Endothelial cell of umbilical vein (primary cell): ENCODE data around the gene MBNL2. TPM values are rescaled to one million over a fixed set of nuclear protein-coding genes. Genes with fewer than 3 reads are reported as not detected.
A peak's percentile ranks its signal among the peaks of the same experiment; 100 is the strongest.

Experiments
- BruUV-seq: library from RNA; stranded (reverse); fragments of 400-500 nt; replicated peaks from 2 replicates; lab custom pipeline; 2021; lab: Mats Ljungman, UMichigan
- CTCF ChIA-PET: fragments of 300-600, 350-600 bp; sonication (Branson Sonifier 250); formaldehyde crosslinking; loops from one replicate; lab custom pipeline; 2021; ENCODE audit warnings: antibody characterized with exemption, inconsistent platforms; lab: Charles Lee
- POLR2A ChIA-PET: fragments of 300-600, 350-600 bp; sonication (Branson Sonifier 250); formaldehyde crosslinking; loops from one replicate; lab custom pipeline; 2021; ENCODE audit warnings: antibody characterized with exemption, inconsistent platforms; lab: Charles Lee
- DNase-seq: peaks from one replicate; pipeline ENCODE4 v3.0.0-alpha.2; 2011; ENCODE audit warnings: low read depth, low spot score
- FAIRE-seq: peaks from 2 replicates; lab custom pipeline; 2011; peaks lifted over from hg19 to GRCh38; lab: Jason Lieb, UNC
- H2AFZ ChIP-seq: 2 replicates; pipeline ENCODE4 v1.6.0; 2012; ENCODE audit warnings: low read depth, low read length, control low read depth, inconsistent platforms
- H3K27ac ChIP-seq: 2 replicates; pipeline ENCODE4 v1.5.1; 2011; ENCODE audit warnings: low read depth, mild to moderate bottlenecking, control low read depth, low read length, moderate library complexity; ENCODE audit not compliant: insufficient read depth
- H3K27me3 ChIP-seq, 2 experiments: 2 replicates each; pipeline versions ENCODE4 v1.6.0 to v1.6.1; 2011; ENCODE audit warnings: low read length in 2 of 2, mixed read lengths in 1 of 2; ENCODE audit not compliant: control insufficient read depth in 2 of 2, insufficient read depth in 2 of 2
- H3K36me3 ChIP-seq, 2 experiments: 2 replicates in 1 of 2; 3 replicates in 1 of 2; pipeline ENCODE4 v1.5.1; 2011; ENCODE audit warnings: low read length in 2 of 2, mild to moderate bottlenecking in 1 of 2, moderate library complexity in 1 of 2; ENCODE audit not compliant: control insufficient read depth in 2 of 2, insufficient read depth in 2 of 2; ENCODE audit errors: extremely low read depth in 1 of 2
- H3K4me1 ChIP-seq: 3 replicates; pipeline ENCODE4 v1.5.1; 2011; ENCODE audit warnings: mild to moderate bottlenecking, low read length; ENCODE audit not compliant: control insufficient read depth, insufficient read depth; ENCODE audit errors: extremely low read depth
- H3K4me2 ChIP-seq: 2 replicates; pipeline ENCODE4 v1.6.1; 2011; ENCODE audit warnings: low read length, control low read depth, mixed read lengths; ENCODE audit not compliant: insufficient read depth
- H3K4me3 ChIP-seq, 3 experiments: fragments of 200-600 bp in 1 of 3; sonication (generic), shearing (Covaris generic) in 1 of 3; replicated peaks in 1 of 3; 2 replicates each; pipeline ENCODE4 v1.5.1; 2011 to 2016; ENCODE audit warnings: control low read depth in 3 of 3, low read length in 3 of 3, mild to moderate bottlenecking in 2 of 3, inconsistent platforms in 1 of 3, low read depth in 1 of 3, moderate library complexity in 1 of 3; ENCODE audit not compliant: insufficient read depth in 1 of 3
- H3K79me2 ChIP-seq: 2 replicates; pipeline ENCODE4 v1.6.0; 2012; ENCODE audit warnings: low read length, inconsistent platforms; ENCODE audit not compliant: control insufficient read depth, insufficient read depth
- H3K9ac ChIP-seq: replicated peaks from 2 replicates; pipeline ENCODE3; 2011; ENCODE audit warnings: low read length, control low read depth; ENCODE audit not compliant: insufficient read depth; ENCODE audit errors: extremely low read depth
- H3K9me1 ChIP-seq: replicated peaks from 3 replicates; pipeline ENCODE4 v1.6.0; 2011; ENCODE audit warnings: mild to moderate bottlenecking, low read length; ENCODE audit not compliant: control insufficient read depth, insufficient read depth; ENCODE audit errors: extremely low read depth
- H3K9me3 ChIP-seq: replicated peaks from 2 replicates; pipeline ENCODE4 v1.5.1; 2012; ENCODE audit warnings: low read length, inconsistent platforms; ENCODE audit not compliant: control insufficient read depth, insufficient read depth
- H4K20me1 ChIP-seq: replicated peaks from 2 replicates; pipeline ENCODE3; 2011; ENCODE audit warnings: mild to moderate bottlenecking, low read length; ENCODE audit not compliant: control insufficient read depth, insufficient read depth; ENCODE audit errors: extremely low read depth
- CTCF ChIP-seq, 2 donors: IDR thresholded peaks; 1 replicate in 1 of 2; 2 replicates in 1 of 2; pipeline ENCODE4 v1.5.1; 2011; ENCODE audit warnings: low read length in 2 of 2, mild to moderate bottlenecking in 2 of 2, moderate library complexity in 2 of 2, control low read depth in 1 of 2, inconsistent platforms in 1 of 2, low read depth in 1 of 2; ENCODE audit not compliant: insufficient read depth in 1 of 2; ENCODE audit errors: extremely low read depth in 1 of 2
- EZH2 ChIP-seq: IDR thresholded peaks from 2 replicates; pipeline ENCODE4 v1.6.1; 2012; ENCODE audit warnings: borderline replicate concordance, low read depth, mild to moderate bottlenecking, moderate library complexity, low read length, inconsistent platforms; ENCODE audit not compliant: severe bottlenecking
- GATA2 ChIP-seq: IDR thresholded peaks from 2 replicates; pipeline ENCODE4 v1.7.0; 2011; ENCODE audit warnings: low read depth, mild to moderate bottlenecking, moderate library complexity, mixed read lengths, low read length; ENCODE audit not compliant: insufficient read length, insufficient read depth
- MYC ChIP-seq: IDR thresholded peaks from one replicate; pipeline ENCODE4 v1.6.1; 2011; ENCODE audit warnings: mild to moderate bottlenecking, low read depth, low read length
- dilution Hi-C: fragments of 300-500 bp; cut with MboI; formaldehyde crosslinking; loops from one replicate; pipeline ENCODE4 v1.15.0; 2019; ENCODE audit warnings: low sequenced_read_pairs; ENCODE audit not compliant: extremely low pct_ligation_motif_present
- intact Hi-C: fragments of 100-400 bp; cut with micrococcal nuclease; formaldehyde crosslinking; loops from one replicate; pipeline ENCODE4 v1.10.0; 2022
- polyA plus RNA-seq, 4 experiments: library from polyadenylated mRNA; depleted of rRNA in 3 of 4; stranded (reverse) in 3 of 4; unstranded in 1 of 4; fragments of >200 nt; gene quantifications; 2 replicates each; pipeline versions ENCODE4 v1.2.1 to v1.2.3, GENCODE V29; 2011 to 2012; ENCODE audit warnings: missing spikeins in 1 of 4
- total RNA-seq: library from RNA; stranded (reverse); gene quantifications from 2 replicates; pipeline ENCODE4 v1.2.3, GENCODE V29; 2021

The MBNL2 gene
- total and polyA plus RNA-seq, 2 donors (not counting 3 experiments of a cell fraction or from before 2014, with no cell fraction given): 32.9 to 76.5 TPM

DNA sequence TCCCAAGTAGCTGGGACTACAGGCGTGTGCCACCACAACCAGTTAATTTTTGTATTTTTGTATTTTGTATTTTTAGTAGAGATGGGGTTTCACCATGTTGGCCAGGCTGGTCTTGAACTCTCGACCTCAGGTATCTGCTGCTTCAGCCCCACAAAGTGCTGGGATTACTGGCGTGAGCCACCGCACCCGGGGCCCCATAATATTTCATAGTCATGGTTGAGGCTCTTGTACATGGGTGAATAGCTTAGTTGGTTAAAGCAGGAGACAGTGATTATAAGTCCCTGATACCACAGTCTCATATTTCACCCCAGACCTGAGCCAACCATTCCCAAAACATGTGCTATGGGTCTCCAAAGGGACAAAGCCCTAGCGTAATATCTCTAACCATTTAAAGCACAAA, 26.1 kb downstream of the MBNL2 start:
- H3K36me3 ChIP-seq: no peaks in the 10 kb centered on the region
- H2AFZ ChIP-seq: no peak overlapping the region
- no peak for TF ChIP-seq GATA2
- TF ChIP-seq CTCF (IDR thresholded peaks at IDR 0.05; ENCODE audit: extremely low read depth in 1 of 2, insufficient read depth in 1 of 2, low read depth in 1 of 2, low read length in 2 of 2): no peak
- no peak for TF ChIP-seq MYC
- no peak for TF ChIP-seq EZH2
- no peaks in the 10 kb centered on the region for H3K9me3 ChIP-seq
- H3K79me2 ChIP-seq: peaks cover 89% of the 10 kb centered on the region
- H4K20me1 ChIP-seq: no peaks in the 10 kb centered on the region
- H3K4me3 ChIP-seq: no peak overlapping the region
- dilution Hi-C loops: no loop called here
- H3K4me1 ChIP-seq: peaks cover 70% of the 10 kb centered on the region
- intact Hi-C loops: no loop called here
- no peaks in the 10 kb centered on the region for H3K9me1 ChIP-seq
- ChIA-PET CTCF (interaction anchor here (1.6 to 2.1 kb wide), 3 partner anchors 19 to 47 kb away, joined by 4 to 9 read pairs (median 5); no protein-coding TSS in a partner anchor), POLR2A (interaction anchor here (1.1 kb wide), 1 partner anchor 185 kb away, joined by 3 read pairs; no protein-coding TSS in a partner anchor)
- no TSS peak for BruUV-seq
- DNase-seq (no peak), FAIRE-seq (no peak)
- H3K27me3 ChIP-seq: no peaks in the 10 kb centered on the region
- H3K27ac ChIP-seq: peak overlapping the region; percentile 39
- peak overlapping the region; percentile 11 for H3K9ac ChIP-seq
- peak overlapping the region; percentile 78 for H3K4me2 ChIP-seq
